ENCODE data around the gene KSR1.

DNA sequence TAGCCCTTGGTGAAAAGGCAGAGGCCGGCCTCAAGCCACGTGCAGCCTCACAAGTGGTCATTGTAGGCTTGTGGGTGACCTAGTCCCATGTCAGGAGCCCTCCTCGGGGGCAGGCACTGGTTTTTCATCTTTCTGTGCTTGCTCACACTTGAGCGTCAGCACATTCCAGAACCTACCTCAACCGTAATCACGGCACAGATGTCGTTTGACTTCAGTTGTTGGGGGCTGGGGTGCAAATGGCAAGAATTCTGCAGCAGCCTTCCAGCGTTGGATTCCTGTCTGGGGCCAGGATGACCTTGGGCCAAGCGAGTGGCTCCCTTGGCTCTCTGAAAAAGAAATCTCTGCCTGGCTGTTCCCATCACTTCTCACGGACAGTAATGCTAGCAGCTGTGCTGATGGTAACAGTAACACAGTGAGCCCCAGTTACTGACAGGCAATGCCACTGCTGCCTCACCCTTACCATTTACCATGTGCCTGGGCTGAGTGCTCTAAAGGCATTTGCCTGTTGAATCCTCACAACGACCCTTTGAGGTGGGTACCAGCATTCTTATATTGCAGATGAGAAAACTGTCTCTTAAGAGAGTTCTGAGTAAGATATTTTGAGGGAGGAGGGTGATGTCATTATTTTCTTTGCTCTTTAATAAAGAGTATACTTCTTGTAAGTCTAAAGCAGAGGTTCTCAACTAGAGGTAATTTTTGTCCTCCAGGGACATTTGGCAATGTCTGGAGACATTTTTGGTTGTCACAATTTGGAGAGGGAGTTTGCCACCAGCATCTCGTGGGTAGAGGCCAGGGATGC, 46.5 kb downstream of the KSR1 start:
- TF ChIP-seq, protein P1, sequence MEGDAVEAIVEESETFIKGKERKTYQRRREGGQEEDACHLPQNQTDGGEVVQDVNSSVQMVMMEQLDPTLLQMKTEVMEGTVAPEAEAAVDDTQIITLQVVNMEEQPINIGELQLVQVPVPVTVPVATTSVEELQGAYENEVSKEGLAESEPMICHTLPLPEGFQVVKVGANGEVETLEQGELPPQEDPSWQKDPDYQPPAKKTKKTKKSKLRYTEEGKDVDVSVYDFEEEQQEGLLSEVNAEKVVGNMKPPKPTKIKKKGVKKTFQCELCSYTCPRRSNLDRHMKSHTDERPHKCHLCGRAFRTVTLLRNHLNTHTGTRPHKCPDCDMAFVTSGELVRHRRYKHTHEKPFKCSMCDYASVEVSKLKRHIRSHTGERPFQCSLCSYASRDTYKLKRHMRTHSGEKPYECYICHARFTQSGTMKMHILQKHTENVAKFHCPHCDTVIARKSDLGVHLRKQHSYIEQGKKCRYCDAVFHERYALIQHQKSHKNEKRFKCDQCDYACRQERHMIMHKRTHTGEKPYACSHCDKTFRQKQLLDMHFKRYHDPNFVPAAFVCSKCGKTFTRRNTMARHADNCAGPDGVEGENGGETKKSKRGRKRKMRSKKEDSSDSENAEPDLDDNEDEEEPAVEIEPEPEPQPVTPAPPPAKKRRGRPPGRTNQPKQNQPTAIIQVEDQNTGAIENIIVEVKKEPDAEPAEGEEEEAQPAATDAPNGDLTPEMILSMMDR (conservative IDR thresholded peaks at IDR 0.05; ENCODE audit: low read depth, low read length) = no peak
- no peak for TF ChIP-seq EZH2 (IDR thresholded peaks at IDR 0.05; ENCODE audit: borderline replicate concordance, low read depth, low read length, poor library complexity, severe bottlenecking)
